Common myeloid progenitor, CD34-positive (primary cell): ENCODE data around the gene KIAA2012.
"Not testable (repeated sequence)": the region's sequence is repeated elsewhere in the genome, so short reads cannot be mapped to it uniquely, and the experiment has no call there.

Experiments used
- CTCF ChIA-PET: fragments of 350-600 bp; sonication (Branson Sonifier 250); formaldehyde crosslinking; loops from one replicate; lab custom pipeline; 2021; ENCODE audit warnings: antibody characterized with exemption; lab: Charles Lee
- POLR2A ChIA-PET: fragments of 350-600 bp; sonication (Branson Sonifier 250); formaldehyde crosslinking; loops from one replicate; lab custom pipeline; 2021; ENCODE audit warnings: antibody characterized with exemption; lab: Charles Lee
- DNase-seq, 3 donors: peaks; one replicate each; pipeline versions ENCODE4 v3.0.0 to v3.0.0-alpha.2; 2013
- H3K27ac ChIP-seq, 2 experiments: 1 replicate in 1 of 2; 2 replicates in 1 of 2; pipeline ENCODE4 v1.7.0; 2013; ENCODE audit warnings: inconsistent platforms in 2 of 2, low read length in 2 of 2, mild to moderate bottlenecking in 2 of 2, low read depth in 1 of 2, moderate library complexity in 1 of 2; ENCODE audit not compliant: severe bottlenecking in 2 of 2, insufficient read depth in 1 of 2, poor library complexity in 1 of 2
- H3K27me3 ChIP-seq, 5 experiments: replicated peaks in 2 of 5; 1 replicate in 3 of 5; 2 replicates in 2 of 5; pipeline versions ENCODE4 v1.6.1 to v1.7.0; 2013; ENCODE audit warnings: low read length in 4 of 5, mild to moderate bottlenecking in 2 of 5, moderate library complexity in 2 of 5, inconsistent platforms in 1 of 5; ENCODE audit not compliant: insufficient read depth in 5 of 5, control insufficient read depth in 4 of 5
- H3K36me3 ChIP-seq, 4 experiments: 1 replicate in 2 of 4; 2 replicates in 2 of 4; pipeline versions ENCODE4 v1.6.1 to v1.7.0; 2013; ENCODE audit warnings: low read length in 3 of 4, control low read depth in 1 of 4, mild to moderate bottlenecking in 1 of 4; ENCODE audit not compliant: control insufficient read depth in 4 of 4, insufficient read depth in 4 of 4
- H3K4me1 ChIP-seq, 4 experiments: 1 replicate in 3 of 4; 2 replicates in 1 of 4; pipeline versions ENCODE4 v1.6.1 to v1.7.1; 2013; ENCODE audit warnings: low read length in 3 of 4, mild to moderate bottlenecking in 3 of 4, control low read depth in 1 of 4, inconsistent platforms in 1 of 4, moderate library complexity in 1 of 4; ENCODE audit not compliant: control insufficient read depth in 4 of 4, insufficient read depth in 4 of 4; ENCODE audit errors: control extremely low read depth in 1 of 4
- H3K4me3 ChIP-seq, 7 experiments: 1 replicate in 4 of 7; 2 replicates in 3 of 7; pipeline versions ENCODE4 v1.5.1 to v1.7.0; 2013; ENCODE audit warnings: mild to moderate bottlenecking in 7 of 7, low read length in 6 of 7, moderate library complexity in 6 of 7, inconsistent platforms in 2 of 7, low read depth in 2 of 7, control low read depth in 1 of 7; ENCODE audit not compliant: insufficient read depth in 4 of 7, control insufficient read depth in 1 of 7; ENCODE audit errors: extremely low read depth in 1 of 7
- H3K9me3 ChIP-seq, 5 experiments: 1 replicate in 4 of 5; 2 replicates in 1 of 5; pipeline versions ENCODE4 v1.6.1 to v1.7.1; 2013; ENCODE audit warnings: low read length in 4 of 5, mild to moderate bottlenecking in 2 of 5, inconsistent platforms in 1 of 5, low read depth in 1 of 5, moderate library complexity in 1 of 5; ENCODE audit not compliant: control insufficient read depth in 4 of 5, insufficient read depth in 2 of 5; ENCODE audit errors: control extremely low read depth in 1 of 5
- WGBS: methylation state at CpG from one replicate; pipeline ENCODE4 v1.1.5; 2013; ENCODE audit not compliant: insufficient coverage; 5-methylcytosine and 5-hydroxymethylcytosine counted together

The KIAA2012 gene

GRCh38 chr2:202221873-202222272 is 148.8 kb downstream of the KIAA2012 start:
- WGBS, result 63% methylated on average over 1 of the region's 1 CpG
- no peaks in the 10 kb centered on the region for H3K27me3 ChIP-seq
- peak; percentile 13 to 66 (median 37) for DNase-seq
- no peaks in the 10 kb centered on the region for H3K4me1 ChIP-seq
- POLR2A ChIA-PET, result no interaction called here
- no peak overlapping the region for H3K4me3 ChIP-seq
- no peaks in the 10 kb centered on the region for H3K9me3 ChIP-seq
- H3K27ac ChIP-seq, result peak overlapping the region in 1 of 2 experiments; percentile 29
- CTCF ChIA-PET, result interaction anchor here (1.0 kb wide), 1 partner anchor 10 kb away, joined by 3 read pairs; no protein-coding TSS in a partner anchor
- H3K36me3 ChIP-seq, result peaks cover 11 to 19% (median 15%) of the 10 kb centered on the region in 4 experiments

GRCh38 chr2:202237787-202238233 is 164.8 kb downstream of the KIAA2012 start:
- peaks cover 0 to 3% (median 0%) of the 10 kb centered on the region in 4 experiments for H3K36me3 ChIP-seq
- POLR2A ChIA-PET, result interaction anchor here (0.6 kb wide), 1 partner anchor 188 kb away, joined by 3 read pairs; no protein-coding TSS in a partner anchor
- 0% methylated on average over 30 of the region's 30 CpGs for WGBS
- H3K27me3 ChIP-seq, result no peaks in the 10 kb centered on the region
- H3K27ac ChIP-seq, result peak overlapping the region; percentile 85 to 91
- H3K4me1 ChIP-seq, result peaks cover 9 to 18% (median 12%) of the 10 kb centered on the region in 4 experiments
- CTCF ChIA-PET, result interaction anchor here (0.6 to 1.2 kb wide), 3 partner anchors 25 to 30 kb away, joined by 3 read pairs; no protein-coding TSS in a partner anchor
- peak in 2 of 3 donors; percentile 31 to 33 for DNase-seq
- H3K9me3 ChIP-seq, result no peaks in the 10 kb centered on the region
- H3K4me3 ChIP-seq, result peak overlapping the region; percentile 86 to 99 (median 92)

GRCh38 chr2:202238234-202239197 is 165.5 kb downstream of the KIAA2012 start, which contains the start of gene SUMO1:
Gene SUMO1, minus strand, starts transcription at chr2:202238597. Its CDS starts 146 bp downstream, at chr2:202238451.
- peak; percentile 94 to 97 (median 97) for DNase-seq
- Histone ChIP-seq H3K4me1 (peaks cover 9 to 18% (median 12%) of the 10 kb centered on the region in 4 experiments), H3K27ac (peak within 1 kb of the TSS; percentile 85 to 91), H3K4me3 (peak within 1 kb of the TSS; percentile 86 to 99 (median 92)), H3K36me3 (no peaks in the 10 kb centered on the region), H3K9me3 (no peaks in the 10 kb centered on the region), H3K27me3 (no peaks in the 10 kb centered on the region)
- CTCF ChIA-PET, result no interaction called here
- 7% methylated on average over 25 of the region's 54 CpGs for WGBS
- POLR2A ChIA-PET, result interaction anchor here (0.6 kb wide), 1 partner anchor 187 kb away, joined by 3 read pairs; no protein-coding TSS in a partner anchor

GRCh38 chr2:202247710-202248109 is 174.7 kb downstream of the KIAA2012 start:
- DNase-seq, H3K27ac ChIP-seq, H3K9me3 ChIP-seq, H3K4me1 ChIP-seq, H3K36me3 ChIP-seq, H3K27me3 ChIP-seq, H3K4me3 ChIP-seq, POLR2A ChIA-PET: not testable (repeated sequence)
- CTCF ChIA-PET, result interaction anchor here (0.9 to 1.8 kb wide), 3 partner anchors 17 to 31 kb away, joined by 3 to 4 read pairs (median 4); no protein-coding TSS in a partner anchor
- WGBS, result no CpG with 5 or more reads among the region's 5 CpGs

GRCh38 chr2:202249521-202250253 is 176.6 kb downstream of the KIAA2012 start:
- ChIA-PET CTCF (interaction anchor here (0.7 kb wide), 1 partner anchor 230 kb away, joined by 4 read pairs; no protein-coding TSS in a partner anchor), POLR2A (no interaction called here)
- H3K27me3 ChIP-seq, result no peaks in the 10 kb centered on the region
- no peak overlapping the region for H3K27ac ChIP-seq
- no peaks in the 10 kb centered on the region for H3K36me3 ChIP-seq
- H3K4me3 ChIP-seq, result no peak overlapping the region
- 94% methylated on average over 8 of the region's 10 CpGs for WGBS
- peaks cover 0 to 3% (median 0%) of the 10 kb centered on the region in 5 experiments for H3K9me3 ChIP-seq
- peaks cover 0 to 2% (median 0%) of the 10 kb centered on the region in 4 experiments for H3K4me1 ChIP-seq
- peak in 1 of 3 donors; percentile 36 for DNase-seq

GRCh38 chr2:202251494-202251893 is 178.4 kb downstream of the KIAA2012 start:
- ChIA-PET CTCF (interaction anchor here (0.6 to 1.8 kb wide), 2 partner anchors 10 to 405 kb away, joined by 4 to 5 read pairs; no protein-coding TSS in a partner anchor), POLR2A (interaction anchor here (0.6 kb wide), 2 partner anchors 13 to 396 kb away, joined by 3 to 4 read pairs; no protein-coding TSS in a partner anchor)
- H3K4me3 ChIP-seq, result no peak overlapping the region
- no peaks in the 10 kb centered on the region for H3K27me3 ChIP-seq
- no peaks in the 10 kb centered on the region for H3K36me3 ChIP-seq
- 100% methylated on average over 4 of the region's 5 CpGs for WGBS
- peaks cover 0 to 3% (median 0%) of the 10 kb centered on the region in 5 experiments for H3K9me3 ChIP-seq
- H3K4me1 ChIP-seq, result peaks cover 0 to 2% (median 0%) of the 10 kb centered on the region in 4 experiments
- H3K27ac ChIP-seq, result no peak overlapping the region
- DNase-seq, result no peak
